Measurements from ENCODE around the gene HTRA3. TPM values are rescaled to one million over a fixed set of nuclear protein-coding genes. Genes with fewer than 3 reads are reported as not detected.

HTRA3 gene
- polyA plus RNA-seq, 1 donor from 2014 or later = not detected

DNA sequence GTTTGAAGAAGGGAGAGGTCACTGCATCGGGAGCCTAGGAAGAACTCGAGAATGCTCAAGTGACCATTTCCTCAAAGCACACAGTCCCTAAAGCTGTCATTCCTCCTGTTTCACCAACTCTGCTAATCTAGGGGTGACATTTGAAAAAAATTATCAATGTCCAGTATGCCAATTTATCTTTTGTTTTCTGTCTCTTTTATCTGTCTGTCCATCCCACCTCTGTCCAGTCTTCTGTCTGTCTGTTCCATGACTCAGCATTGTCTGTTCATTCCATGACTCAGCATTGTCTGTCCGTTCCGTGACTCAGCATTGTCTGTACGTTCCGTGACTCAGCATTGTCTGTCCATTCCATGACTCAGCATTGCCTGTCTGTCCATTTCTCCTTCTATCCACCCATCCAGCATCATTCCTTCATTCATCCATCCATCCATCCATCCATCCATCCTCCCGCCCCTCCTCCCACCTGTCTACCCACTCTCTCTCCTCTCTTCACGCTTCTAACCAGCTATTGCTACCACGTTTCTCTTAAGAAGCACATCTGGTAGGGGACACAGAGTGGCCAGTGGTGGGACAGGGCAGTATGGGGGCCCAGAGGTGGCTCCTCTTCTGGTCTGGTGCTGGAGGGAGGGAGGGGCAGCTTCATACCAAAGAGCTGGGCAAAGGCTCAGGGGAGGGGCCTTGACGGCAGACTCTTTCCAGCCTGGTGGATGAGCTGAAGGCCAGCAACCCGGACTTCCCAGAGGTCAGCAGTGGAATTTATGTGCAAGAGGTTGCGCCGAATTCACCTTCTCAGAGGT, 34.1 kb downstream of the HTRA3 start:
- no peaks in the 10 kb centered on the region for H3K9me2 ChIP-seq (ENCODE audit: insufficient read depth, low read length)
- no peak overlapping the region for H2AFZ ChIP-seq (ENCODE audit: low read depth, low read length)
- no peak overlapping the region for H3K9ac ChIP-seq (ENCODE audit: low read length)
- H3K27me3 ChIP-seq (ENCODE audit: insufficient read depth, low read depth, low read length) = no peaks in the 10 kb centered on the region
- H3K27ac ChIP-seq (ENCODE audit: low read length) = no peak overlapping the region
- TF ChIP-seq POLR2AphosphoS5 (IDR thresholded peaks at IDR 0.05) = no peak
- TF ChIP-seq, protein P1, sequence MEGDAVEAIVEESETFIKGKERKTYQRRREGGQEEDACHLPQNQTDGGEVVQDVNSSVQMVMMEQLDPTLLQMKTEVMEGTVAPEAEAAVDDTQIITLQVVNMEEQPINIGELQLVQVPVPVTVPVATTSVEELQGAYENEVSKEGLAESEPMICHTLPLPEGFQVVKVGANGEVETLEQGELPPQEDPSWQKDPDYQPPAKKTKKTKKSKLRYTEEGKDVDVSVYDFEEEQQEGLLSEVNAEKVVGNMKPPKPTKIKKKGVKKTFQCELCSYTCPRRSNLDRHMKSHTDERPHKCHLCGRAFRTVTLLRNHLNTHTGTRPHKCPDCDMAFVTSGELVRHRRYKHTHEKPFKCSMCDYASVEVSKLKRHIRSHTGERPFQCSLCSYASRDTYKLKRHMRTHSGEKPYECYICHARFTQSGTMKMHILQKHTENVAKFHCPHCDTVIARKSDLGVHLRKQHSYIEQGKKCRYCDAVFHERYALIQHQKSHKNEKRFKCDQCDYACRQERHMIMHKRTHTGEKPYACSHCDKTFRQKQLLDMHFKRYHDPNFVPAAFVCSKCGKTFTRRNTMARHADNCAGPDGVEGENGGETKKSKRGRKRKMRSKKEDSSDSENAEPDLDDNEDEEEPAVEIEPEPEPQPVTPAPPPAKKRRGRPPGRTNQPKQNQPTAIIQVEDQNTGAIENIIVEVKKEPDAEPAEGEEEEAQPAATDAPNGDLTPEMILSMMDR (IDR thresholded peaks at IDR 0.05; ENCODE audit: poor library complexity, severe bottlenecking) = no peak
- TF ChIP-seq EP300 (conservative IDR thresholded peaks at IDR 0.05; ENCODE audit: poor library complexity, severe bottlenecking) = no peak
- TF ChIP-seq RAD21 (conservative IDR thresholded peaks at IDR 0.05) = no peak
- TF ChIP-seq, protein P2, sequence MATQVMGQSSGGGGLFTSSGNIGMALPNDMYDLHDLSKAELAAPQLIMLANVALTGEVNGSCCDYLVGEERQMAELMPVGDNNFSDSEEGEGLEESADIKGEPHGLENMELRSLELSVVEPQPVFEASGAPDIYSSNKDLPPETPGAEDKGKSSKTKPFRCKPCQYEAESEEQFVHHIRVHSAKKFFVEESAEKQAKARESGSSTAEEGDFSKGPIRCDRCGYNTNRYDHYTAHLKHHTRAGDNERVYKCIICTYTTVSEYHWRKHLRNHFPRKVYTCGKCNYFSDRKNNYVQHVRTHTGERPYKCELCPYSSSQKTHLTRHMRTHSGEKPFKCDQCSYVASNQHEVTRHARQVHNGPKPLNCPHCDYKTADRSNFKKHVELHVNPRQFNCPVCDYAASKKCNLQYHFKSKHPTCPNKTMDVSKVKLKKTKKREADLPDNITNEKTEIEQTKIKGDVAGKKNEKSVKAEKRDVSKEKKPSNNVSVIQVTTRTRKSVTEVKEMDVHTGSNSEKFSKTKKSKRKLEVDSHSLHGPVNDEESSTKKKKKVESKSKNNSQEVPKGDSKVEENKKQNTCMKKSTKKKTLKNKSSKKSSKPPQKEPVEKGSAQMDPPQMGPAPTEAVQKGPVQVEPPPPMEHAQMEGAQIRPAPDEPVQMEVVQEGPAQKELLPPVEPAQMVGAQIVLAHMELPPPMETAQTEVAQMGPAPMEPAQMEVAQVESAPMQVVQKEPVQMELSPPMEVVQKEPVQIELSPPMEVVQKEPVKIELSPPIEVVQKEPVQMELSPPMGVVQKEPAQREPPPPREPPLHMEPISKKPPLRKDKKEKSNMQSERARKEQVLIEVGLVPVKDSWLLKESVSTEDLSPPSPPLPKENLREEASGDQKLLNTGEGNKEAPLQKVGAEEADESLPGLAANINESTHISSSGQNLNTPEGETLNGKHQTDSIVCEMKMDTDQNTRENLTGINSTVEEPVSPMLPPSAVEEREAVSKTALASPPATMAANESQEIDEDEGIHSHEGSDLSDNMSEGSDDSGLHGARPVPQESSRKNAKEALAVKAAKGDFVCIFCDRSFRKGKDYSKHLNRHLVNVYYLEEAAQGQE (IDR thresholded peaks at IDR 0.05; ENCODE audit: borderline replicate concordance) = no peak
- TF ChIP-seq TAF1 (IDR thresholded peaks at IDR 0.05; ENCODE audit: low read depth) = no peak
- TF ChIP-seq EZH2 (IDR thresholded peaks at IDR 0.05; ENCODE audit: borderline replicate concordance, insufficient read depth, low read length, poor library complexity, severe bottlenecking) = no peak
- no peak for TF ChIP-seq SMC3 (conservative IDR thresholded peaks at IDR 0.05; ENCODE audit: poor library complexity)
- no peak for TF ChIP-seq MXI1 (conservative IDR thresholded peaks at IDR 0.05; ENCODE audit: poor library complexity, severe bottlenecking)
- H4K20me1 ChIP-seq (ENCODE audit: insufficient read depth) = no peaks in the 10 kb centered on the region
- no peak overlapping the region for H3K4me3 ChIP-seq (ENCODE audit: low read length)
- H3F3A ChIP-seq (ENCODE audit: insufficient read depth, low read length, poor library complexity, severe bottlenecking) = no peaks in the 10 kb centered on the region
- no peak overlapping the region for H3K4me2 ChIP-seq (ENCODE audit: low read length)
- no peaks in the 10 kb centered on the region for H3K9me3 ChIP-seq (ENCODE audit: low read length)
- H3K36me3 ChIP-seq (ENCODE audit: insufficient read depth, low read length) = no peaks in the 10 kb centered on the region
- no peaks in the 10 kb centered on the region for H3K79me2 ChIP-seq (replicated peaks; ENCODE audit: insufficient read depth, low read length)

DNA sequence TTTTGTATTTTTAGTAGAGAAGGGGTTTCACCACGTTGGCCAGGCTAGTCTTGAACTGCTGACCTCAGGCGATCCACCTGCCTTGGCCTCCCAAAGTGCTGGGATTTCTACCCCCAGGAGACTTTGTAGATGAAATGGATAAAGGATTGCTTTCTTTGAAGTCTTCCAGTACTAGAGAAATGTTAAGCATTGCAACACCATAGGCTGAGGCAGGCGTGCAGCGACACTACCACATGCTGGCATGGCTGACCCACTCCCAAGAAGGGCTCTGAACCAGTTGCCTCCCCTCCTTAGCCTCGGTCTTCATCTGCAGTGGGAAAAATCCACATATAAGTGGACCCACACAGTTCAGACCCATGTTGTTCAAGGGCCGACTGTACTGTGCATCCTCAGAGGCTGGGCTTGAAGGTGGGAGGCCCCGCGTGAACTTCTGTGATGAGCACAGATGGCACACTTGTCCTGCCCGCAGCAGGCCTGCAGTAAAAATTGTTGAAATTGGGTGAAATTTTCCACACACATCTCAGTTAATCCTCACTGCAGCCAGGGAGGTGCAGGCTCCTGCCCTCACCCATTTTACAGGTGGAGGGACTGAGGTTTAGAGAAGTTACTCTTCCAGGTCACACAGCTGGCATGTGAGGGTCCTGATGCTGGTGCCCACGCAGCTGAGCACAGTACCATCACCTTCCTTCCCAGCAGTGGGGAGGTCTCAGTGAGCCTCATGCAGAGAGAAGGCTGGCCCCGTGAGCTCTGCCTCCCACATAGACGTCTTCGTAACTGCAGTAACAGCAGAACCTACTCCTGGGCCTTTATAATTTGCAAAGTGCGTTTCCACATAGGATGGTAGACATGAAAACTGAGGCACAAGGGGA, 35.5 kb downstream of the HTRA3 start:
- Histone ChIP-seq H3K9me3 (ENCODE audit: low read length) (no peaks in the 10 kb centered on the region), H3K36me3 (ENCODE audit: insufficient read depth, low read length) (no peaks in the 10 kb centered on the region), H3K4me2 (ENCODE audit: low read length) (no peak overlapping the region), H2AFZ (ENCODE audit: low read depth, low read length) (no peak overlapping the region), H3K9me2 (ENCODE audit: insufficient read depth, low read length) (no peaks in the 10 kb centered on the region), H3K9ac (ENCODE audit: low read length) (no peak overlapping the region), H3F3A (ENCODE audit: insufficient read depth, low read length, poor library complexity, severe bottlenecking) (no peaks in the 10 kb centered on the region), H3K27ac (ENCODE audit: low read length) (no peak overlapping the region), H3K4me3 (ENCODE audit: low read length) (no peak overlapping the region), H3K27me3 (ENCODE audit: insufficient read depth, low read depth, low read length) (no peaks in the 10 kb centered on the region), H4K20me1 (ENCODE audit: insufficient read depth) (no peaks in the 10 kb centered on the region), H3K79me2 (replicated peaks; ENCODE audit: insufficient read depth, low read length) (no peaks in the 10 kb centered on the region)
- TF ChIP-seq, protein P2 (IDR thresholded peaks at IDR 0.05; ENCODE audit: borderline replicate concordance) = no peak
- TF ChIP-seq EP300 (conservative IDR thresholded peaks at IDR 0.05; ENCODE audit: poor library complexity, severe bottlenecking) (no peak), POLR2AphosphoS5 (IDR thresholded peaks at IDR 0.05) (no peak), RAD21 (conservative IDR thresholded peaks at IDR 0.05) (no peak), TAF1 (IDR thresholded peaks at IDR 0.05; ENCODE audit: low read depth) (no peak)
- TF ChIP-seq, protein P1 (IDR thresholded peaks at IDR 0.05; ENCODE audit: poor library complexity, severe bottlenecking) = no peak

All from neural cell (in vitro differentiated cells).